Body of pancreas (tissue), 4 donors: ENCODE measurements around the gene ARHGAP24. TPM values are rescaled to one million over a fixed set of nuclear protein-coding genes. Genes with fewer than 3 reads are reported as not detected.

Experiments
- ATAC-seq: fragments of 150-250 bp; one replicate; pipeline ENCODE4 v1.9.1; 2016
- DNase-seq, 4 donors: peaks; one replicate each; pipeline ENCODE4 v3.0.0-alpha.2; 2019
- H3K27ac ChIP-seq, 4 donors: fragments of 200-600 bp; sonication (generic); 1 replicate in 3 of 4; 2 replicates in 1 of 4; pipeline versions ENCODE4 v1.5.1 to v1.6.1; 2016 to 2019; ENCODE audit warnings: mild to moderate bottlenecking in 1 of 4, mixed read lengths in 1 of 4, moderate library complexity in 1 of 4
- H3K27me3 ChIP-seq, 2 donors: fragments of 200-600 bp; sonication (generic); one replicate each; pipeline ENCODE4 v1.6.0; 2016; ENCODE audit warnings: mild to moderate bottlenecking in 1 of 2
- H3K36me3 ChIP-seq, 2 donors: fragments of 200-600 bp; sonication (generic); replicated peaks in 1 of 2; 2 replicates each; pipeline ENCODE4 v1.5.1; 2016; ENCODE audit warnings: low read depth in 2 of 2; ENCODE audit not compliant: insufficient read depth in 1 of 2
- H3K4me1 ChIP-seq: fragments of 200-600 bp; sonication (generic); one replicate; pipeline ENCODE4 v1.6.0; 2016
- H3K4me3 ChIP-seq, 2 donors: fragments of 200-600 bp; sonication (generic); 1 replicate in 1 of 2; 2 replicates in 1 of 2; pipeline ENCODE4 v1.5.1; 2016 to 2019
- H3K9me3 ChIP-seq, 3 donors: fragments of 200-600 bp; sonication (generic); 1 replicate in 2 of 3; 2 replicates in 1 of 3; pipeline ENCODE4 v1.5.1; 2016
- CTCF ChIP-seq, 7 experiments: fragments of 450-650 bp in 4 of 7; fragments of 200-600 bp in 3 of 7; sonication (generic) in 3 of 7; IDR thresholded peaks; one replicate each; pipeline ENCODE4 v1.5.1; 2016 to 2019; ENCODE audit warnings: antibody characterized with exemption in 7 of 7
- POLR2A ChIP-seq, 3 donors: fragments of 450-650 bp; IDR thresholded peaks; one replicate each; pipeline ENCODE4 v1.6.1; 2016; ENCODE audit warnings: antibody characterized with exemption in 3 of 3, mild to moderate bottlenecking in 2 of 3
- WGBS, 2 donors: methylation state at CpG; one replicate each; pipeline ENCODE4 v1.1.5; 2017; 5-methylcytosine and 5-hydroxymethylcytosine counted together
- intact Hi-C: fragments of 100-400 bp; cut with DNase I; formaldehyde crosslinking; loops from one replicate; pipeline ENCODE4 v1.15.1; 2023
- total RNA-seq, 2 donors: library from RNA; depleted of rRNA; stranded (reverse); fragments of >200 nt; gene quantifications; one replicate each; pipeline ENCODE4 v1.1.0, GENCODE V29; 2016

ARHGAP24 gene
- total RNA-seq, 2 donors from 2014 or later, result 43.3 to 113 TPM

DNA sequence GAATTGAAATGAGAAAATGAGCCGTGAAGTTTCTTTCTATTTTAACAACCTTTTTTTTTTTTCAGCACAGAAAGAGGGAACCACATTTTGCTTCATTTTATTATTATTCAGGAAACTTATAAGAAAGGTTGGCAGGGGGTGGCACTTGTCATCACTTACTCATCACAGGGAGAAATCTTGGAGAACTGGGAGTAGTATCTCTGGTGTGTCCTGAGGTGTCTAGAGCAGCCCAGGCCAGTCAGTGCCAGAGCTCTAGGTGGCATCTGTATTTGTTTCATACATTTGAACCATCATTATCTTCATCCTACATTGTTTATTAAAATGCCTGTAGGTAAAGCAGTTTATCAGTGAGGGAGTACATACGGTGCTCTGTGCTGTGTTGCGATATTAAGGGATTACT, 43.8 kb upstream of the ARHGAP24 start:
- Histone ChIP-seq H3K4me3 (no peak overlapping the region), H3K4me1 (no peaks in the 10 kb centered on the region), H3K36me3 (no peaks in the 10 kb centered on the region), H3K27ac (no peak overlapping the region), H3K9me3 (no peaks in the 10 kb centered on the region), H3K27me3 (no peaks in the 10 kb centered on the region)
- no peak for ATAC-seq
- no peak for DNase-seq
- intact Hi-C loops, result no loop called here
- TF ChIP-seq CTCF (IDR thresholded peaks at IDR 0.05) (no peak), POLR2A (IDR thresholded peaks at IDR 0.05) (no peak)
- 53 to 54% methylated on average over 3 of the region's 3 CpGs for WGBS, 2 donors

GRCh38 chr4:85431881-85432485, 43.0 kb upstream of the ARHGAP24 start:
- ATAC-seq (no peak), DNase-seq (no peak)
- WGBS, 2 donors, result 36 to 55% methylated on average over 1 of the region's 1 CpG
- intact Hi-C loops, result no loop called here
- no peaks in the 10 kb centered on the region for H3K27me3 ChIP-seq
- H3K36me3 ChIP-seq, result no peaks in the 10 kb centered on the region
- H3K9me3 ChIP-seq, result no peaks in the 10 kb centered on the region
- no peak for TF ChIP-seq CTCF (IDR thresholded peaks at IDR 0.05)
- TF ChIP-seq POLR2A (IDR thresholded peaks at IDR 0.05), result no peak
- H3K27ac ChIP-seq, result no peak overlapping the region
- H3K4me1 ChIP-seq, result no peaks in the 10 kb centered on the region
- H3K4me3 ChIP-seq, result no peak overlapping the region

DNA sequence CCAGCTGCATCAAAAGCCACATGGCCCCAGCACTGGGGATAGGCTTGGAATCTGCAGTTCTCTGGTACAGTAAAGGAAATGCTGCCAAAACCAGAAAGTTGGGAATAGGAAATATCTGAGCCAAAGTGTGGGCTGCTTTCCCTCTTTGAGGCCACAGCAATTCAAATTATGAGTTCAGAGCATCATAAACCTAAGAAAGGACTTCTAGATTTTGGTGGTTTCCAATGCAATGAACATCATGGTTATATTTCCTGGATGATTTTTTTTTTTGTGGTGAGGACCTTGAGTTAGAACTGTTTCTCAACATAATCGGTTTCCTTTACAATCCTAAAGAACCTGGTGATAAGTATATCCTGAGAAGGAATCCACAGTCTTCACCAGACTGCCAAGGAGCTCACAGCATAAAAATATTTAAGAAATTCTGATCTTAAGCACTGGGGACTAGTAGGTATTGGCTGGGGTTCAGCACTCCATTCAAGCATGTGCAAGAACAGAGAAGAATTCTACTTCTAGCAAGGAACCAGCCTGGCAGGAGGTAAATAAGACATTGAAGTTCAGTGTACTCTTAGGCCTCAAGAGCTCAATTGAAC, 29.8 kb upstream of the ARHGAP24 start:
- no peak overlapping the region for H3K4me3 ChIP-seq
- no peaks in the 10 kb centered on the region for H3K27me3 ChIP-seq
- no peaks in the 10 kb centered on the region for H3K9me3 ChIP-seq
- no peaks in the 10 kb centered on the region for H3K36me3 ChIP-seq
- WGBS, 2 donors, result 50 to 75% methylated on average over 1 of the region's 1 CpG
- no peak for DNase-seq
- no peak overlapping the region for H3K27ac ChIP-seq
- ATAC-seq, result no peak
- TF ChIP-seq CTCF (IDR thresholded peaks at IDR 0.05) (no peak), POLR2A (IDR thresholded peaks at IDR 0.05) (no peak)
- no peaks in the 10 kb centered on the region for H3K4me1 ChIP-seq
- intact Hi-C loops, result no loop called here

GRCh38 chr4:85446141-85446861, 28.6 kb upstream of the ARHGAP24 start:
- WGBS, 2 donors, result 60 to 61% methylated on average over 2 of the region's 2 CpGs
- ATAC-seq (no peak), DNase-seq (no peak)
- H3K27ac ChIP-seq, result no peak overlapping the region
- H3K36me3 ChIP-seq, result no peaks in the 10 kb centered on the region
- intact Hi-C loops, result no loop called here
- no peaks in the 10 kb centered on the region for H3K9me3 ChIP-seq
- no peaks in the 10 kb centered on the region for H3K27me3 ChIP-seq
- no peaks in the 10 kb centered on the region for H3K4me1 ChIP-seq
- TF ChIP-seq CTCF (IDR thresholded peaks at IDR 0.05) (no peak), POLR2A (IDR thresholded peaks at IDR 0.05) (no peak)
- no peak overlapping the region for H3K4me3 ChIP-seq
